ENCODE results near the gene APLP1.
"Not testable (repeated sequence)": the region's sequence is repeated elsewhere in the genome, so short reads cannot be mapped to it uniquely, and the experiment has no call there.

APLP1 gene

DNA sequence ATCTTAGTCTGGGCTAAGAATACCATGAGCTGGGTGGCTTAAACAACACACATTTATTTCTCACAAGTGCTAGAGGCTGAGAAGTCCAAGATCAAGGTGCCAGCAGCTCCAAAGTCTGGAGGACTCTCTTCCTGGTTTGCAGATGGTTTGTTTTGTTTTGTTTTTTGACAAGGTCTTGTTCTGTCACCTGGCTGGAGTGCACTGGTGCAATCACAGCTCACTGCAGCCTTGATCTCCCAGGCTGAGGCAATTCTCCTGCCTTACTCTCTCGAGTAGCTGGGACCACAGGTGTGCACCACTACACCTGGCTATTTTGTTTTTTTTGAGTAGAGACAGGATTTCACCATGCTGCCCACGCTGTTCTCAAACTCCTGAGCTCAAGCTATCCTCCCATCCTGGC, 15.5 kb downstream of the APLP1 start:
- no peak for DNase-seq

DNA sequence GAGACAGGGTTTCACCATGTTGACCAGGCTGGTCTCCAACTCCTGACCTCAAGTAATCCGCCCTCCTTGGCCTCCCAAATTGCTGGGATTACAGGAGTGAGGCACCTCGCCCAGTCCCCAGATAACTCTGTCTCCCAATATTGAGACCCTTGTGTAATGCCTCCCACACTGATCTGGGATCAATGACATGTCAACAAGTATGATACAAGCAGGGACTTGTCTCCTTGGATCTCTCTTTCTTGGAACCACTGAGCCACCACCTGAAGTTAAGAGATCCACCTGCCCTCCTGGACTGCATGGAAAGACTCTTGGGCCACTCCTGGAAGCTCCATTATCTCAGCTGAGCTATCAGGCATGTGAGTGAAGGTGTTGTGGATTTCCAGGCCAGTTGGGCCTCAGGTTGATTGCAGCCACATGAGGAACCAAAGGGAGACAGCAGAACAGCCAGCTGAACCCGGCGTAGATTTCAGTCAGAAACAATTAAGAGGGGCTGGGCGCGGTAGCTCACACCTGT, 16.9 kb downstream of the APLP1 start:
- DNase-seq: no peak

- DNase-seq: no peak
These were observed 17.5 kb downstream of the APLP1 start for GRCh38 chr19:35885904-35886303.

DNA sequence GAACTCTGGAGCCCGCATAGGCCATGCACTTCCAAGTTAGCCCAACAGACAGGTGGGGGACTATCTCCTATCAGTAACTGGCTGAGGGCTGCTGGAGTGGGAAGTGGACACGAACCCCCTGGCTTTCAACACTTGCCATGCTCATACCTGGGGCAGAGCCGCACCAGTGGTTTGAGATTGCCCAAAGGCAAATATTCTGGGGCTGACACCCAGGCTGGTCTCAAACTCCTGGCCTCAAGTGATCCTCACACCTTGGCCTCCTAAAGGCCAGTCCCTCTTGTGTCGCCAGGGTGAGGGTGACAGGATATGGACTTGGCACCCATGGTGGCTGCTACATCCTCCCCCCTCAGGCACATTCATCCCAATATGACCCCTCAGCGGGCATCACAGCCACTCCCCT, 18.8 kb downstream of the APLP1 start:
- DNase-seq: no peak

DNA sequence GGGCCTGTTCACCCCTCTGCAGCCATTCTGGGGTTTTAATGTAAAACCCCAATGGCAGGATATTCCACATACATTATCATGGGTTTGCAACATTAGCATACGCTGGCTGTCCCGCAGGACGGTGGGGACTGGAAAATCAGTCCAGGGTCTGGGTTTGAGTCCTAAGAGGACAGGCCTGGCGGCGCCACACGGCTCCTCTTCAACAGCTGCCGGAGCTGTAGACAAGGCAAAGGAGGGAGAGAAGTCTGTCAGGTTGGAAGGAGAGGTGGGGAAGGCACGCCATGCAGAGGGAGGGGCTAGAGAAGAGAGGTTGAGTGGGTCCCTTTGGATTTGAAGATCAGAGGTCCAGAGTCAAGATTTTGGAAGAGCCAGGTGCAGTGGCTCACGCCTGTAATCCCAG, 20.0 kb downstream of the APLP1 start:
- no peak for DNase-seq

DNA sequence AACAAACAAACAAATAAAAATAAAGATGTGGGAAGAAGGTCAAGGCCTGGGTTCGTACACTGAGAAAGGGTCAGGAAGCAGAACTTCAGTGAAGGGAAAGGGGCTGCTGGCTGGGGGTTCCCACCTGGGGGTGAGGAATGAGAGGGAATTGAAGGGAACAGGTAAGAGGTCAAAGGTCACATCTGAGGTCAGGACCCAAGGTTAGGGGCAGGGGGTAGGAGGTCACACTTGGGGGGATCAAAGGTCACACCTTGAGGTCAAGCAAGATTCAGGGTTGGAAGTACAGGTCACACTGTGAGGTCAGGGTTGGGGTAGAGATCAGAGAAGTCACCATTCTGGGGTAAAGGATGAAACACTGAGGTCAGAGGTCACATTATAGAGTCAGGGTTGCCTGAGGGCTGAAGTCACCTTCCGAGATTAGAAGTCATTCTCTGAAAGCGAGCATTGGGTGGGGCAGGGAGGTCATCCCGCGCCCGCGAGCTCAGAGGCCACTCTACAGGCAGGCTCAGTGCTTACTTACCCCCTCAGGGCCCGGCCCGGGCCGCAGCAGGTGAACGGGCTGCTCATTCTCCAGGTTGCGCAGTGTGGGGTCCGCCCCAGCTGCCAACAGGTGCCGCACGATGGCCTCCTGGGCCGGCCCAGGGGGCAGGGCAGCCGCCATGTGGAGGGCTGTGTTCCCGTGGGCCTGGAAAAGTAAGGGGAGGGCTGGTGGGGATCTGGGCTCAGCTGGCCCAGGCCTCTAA, 21.2 kb downstream of the APLP1 start:
- no peak for DNase-seq

- DNase-seq: no peak
These were observed 21.8 kb downstream of the APLP1 start for GRCh38 chr19:35890113-35890650.

DNA sequence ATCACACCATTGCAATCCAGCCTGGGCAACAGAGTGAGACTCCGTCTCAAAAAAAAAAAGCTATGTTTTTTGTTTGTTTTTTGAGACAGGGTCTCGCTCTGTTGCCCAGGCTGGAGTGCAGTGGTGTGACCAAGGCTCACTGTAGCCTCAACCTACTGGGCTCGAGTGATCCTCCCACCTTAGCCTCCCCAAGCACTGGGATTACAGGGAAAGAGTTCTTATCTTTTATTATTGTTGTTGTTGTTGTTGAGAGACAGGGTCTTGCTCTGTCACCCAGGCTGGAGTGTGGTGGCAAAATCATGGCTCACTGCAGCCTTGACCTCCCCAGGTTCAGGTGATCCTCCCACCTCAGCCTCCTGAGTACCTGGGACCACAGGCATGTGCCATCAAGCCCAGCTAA, 23.4 kb downstream of the APLP1 start:
- not testable (repeated sequence) for DNase-seq

GRCh38 chr19:35894342-35894741, 26.0 kb downstream of the APLP1 start:
- no peak for DNase-seq

DNA sequence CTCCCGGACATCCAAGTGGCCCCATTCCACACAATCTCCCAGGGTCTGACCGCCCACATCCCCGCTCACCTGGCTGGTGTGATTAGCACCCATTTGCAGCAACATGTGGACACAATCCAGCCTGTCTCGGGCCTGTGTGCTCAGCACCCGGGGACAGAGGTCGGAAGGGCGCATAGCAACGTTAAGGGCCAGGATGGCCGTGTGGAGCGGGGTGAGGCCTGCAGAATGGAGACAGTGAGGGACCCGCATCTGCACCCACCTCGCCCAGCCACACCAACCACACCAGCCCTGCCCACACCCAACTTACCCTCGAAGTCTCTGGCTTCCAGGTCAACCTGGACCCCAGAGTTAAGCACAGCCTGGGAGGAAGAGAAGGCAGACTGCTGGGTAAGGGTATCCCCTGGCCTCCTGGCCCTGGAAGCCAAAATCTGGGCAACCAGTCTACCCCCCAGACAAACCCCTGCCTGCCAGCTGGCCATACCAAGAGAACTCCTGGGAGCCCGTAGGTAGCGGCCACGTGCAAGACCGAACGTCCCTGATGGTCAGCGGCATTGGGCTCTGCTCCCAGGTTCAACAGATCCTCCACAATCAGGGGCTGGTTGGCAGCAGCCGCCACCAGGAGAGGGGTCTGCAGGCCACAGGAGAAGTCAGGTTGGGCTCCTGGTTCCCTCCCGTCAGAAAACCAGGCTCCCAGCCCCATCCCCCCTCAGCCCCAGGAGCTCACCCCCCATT, 27.7 kb downstream of the APLP1 start:
- no peak for DNase-seq

- DNase-seq: no peak
These were observed 28.3 kb downstream of the APLP1 start for GRCh38 chr19:35896643-35897040.

- no peak for DNase-seq
These were observed 29.5 kb downstream of the APLP1 start for GRCh38 chr19:35897706-35898451.

DNA sequence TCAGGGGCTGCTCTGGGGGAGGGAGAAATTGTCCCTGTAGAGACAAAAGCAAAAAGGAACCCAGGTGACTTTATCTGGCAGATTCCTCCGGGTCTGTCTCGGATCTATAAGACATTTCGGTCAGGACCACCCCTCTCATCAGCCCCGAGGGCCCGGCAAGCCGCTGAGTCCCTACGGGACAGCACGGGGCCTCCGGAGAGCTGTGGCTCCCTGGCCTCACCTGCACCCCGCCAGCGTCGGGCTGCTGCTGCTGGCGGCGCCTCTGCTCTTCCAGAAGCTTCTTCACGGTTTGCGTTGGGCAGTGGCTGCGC, 30.1 kb downstream of the APLP1 start:
- DNase-seq: no peak

DNA sequence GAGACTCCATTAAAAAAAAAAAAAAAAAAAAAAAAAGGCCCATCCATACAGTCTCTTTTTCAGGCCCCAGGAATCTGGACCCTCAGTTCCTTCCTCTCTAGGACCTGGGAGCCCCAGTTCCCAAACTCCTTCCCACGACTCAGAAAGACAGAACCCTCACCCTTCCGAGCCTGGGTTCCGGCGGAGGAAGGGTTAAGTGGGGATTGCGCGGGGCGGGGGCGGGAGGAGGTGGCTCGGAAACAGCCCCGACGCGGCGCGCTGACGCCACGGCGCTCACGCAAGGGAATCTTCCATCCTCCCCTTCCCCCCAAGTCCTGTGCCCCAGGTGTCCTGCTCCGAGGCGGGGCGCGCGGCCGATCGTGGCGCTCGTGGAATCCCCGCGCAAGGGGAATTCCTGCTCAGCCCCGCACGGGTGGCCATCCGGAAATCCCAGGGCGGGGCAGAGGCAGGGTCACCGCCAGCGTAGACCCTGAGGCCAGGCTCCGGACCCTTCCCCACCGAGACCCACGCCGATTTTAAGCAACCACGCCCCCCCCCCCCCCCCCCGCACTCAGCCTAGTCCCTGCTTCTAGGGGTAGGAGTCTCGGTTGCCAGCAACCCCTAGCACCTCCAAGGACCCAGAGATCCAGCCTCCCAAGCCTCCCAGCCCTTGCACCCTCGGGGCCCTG, 31.3 kb downstream of the APLP1 start:
- peak; percentile 79 for DNase-seq

GRCh38 chr19:35901055-35901644, 32.8 kb downstream of the APLP1 start:
- DNase-seq: peak; percentile 69

DNA sequence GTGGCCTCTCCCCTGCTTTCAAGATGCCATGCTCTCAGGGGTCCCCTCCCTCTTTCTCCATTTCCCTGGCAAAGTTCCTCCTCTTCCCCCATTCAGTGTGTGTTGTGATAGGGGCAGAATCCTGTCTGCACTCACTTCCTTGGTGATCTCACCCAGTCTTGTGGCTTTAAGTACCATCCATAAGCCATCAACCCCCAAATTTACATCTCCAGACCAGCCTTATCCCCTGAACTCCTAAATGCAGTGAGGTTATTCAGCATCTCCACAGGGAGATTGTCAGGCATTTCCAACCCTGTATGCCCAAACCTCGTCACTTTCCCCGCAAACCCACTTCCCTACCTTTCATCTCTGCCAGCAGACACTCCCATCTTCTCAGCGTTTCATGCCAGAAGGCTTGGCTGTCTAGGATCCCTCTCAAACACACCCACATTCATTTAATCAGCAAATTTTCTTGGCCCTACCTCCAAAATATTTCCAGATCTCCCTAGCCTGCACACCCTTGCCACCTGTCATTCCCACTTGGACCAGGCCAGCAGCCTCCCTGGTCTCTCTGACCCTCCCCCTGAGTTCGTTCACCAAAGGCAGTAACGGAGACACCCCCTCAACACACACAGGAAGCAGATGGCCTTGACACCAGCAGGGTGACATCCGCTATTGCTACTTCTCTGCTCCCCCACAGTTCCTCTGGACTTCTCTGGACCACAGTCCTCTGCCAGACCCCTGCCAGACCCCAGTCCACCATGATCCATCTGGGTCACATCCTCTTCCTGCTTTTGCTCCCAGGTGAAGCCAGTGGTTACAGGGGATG, 33.7 kb downstream of the APLP1 start, which contains the start of gene HCST:
Gene HCST, plus strand, starts transcription at position 676 of the 808 bp plus-strand sequence. Its CDS starts 65 bp downstream, at position 741.
- DNase-seq: peak; percentile 27

DNA sequence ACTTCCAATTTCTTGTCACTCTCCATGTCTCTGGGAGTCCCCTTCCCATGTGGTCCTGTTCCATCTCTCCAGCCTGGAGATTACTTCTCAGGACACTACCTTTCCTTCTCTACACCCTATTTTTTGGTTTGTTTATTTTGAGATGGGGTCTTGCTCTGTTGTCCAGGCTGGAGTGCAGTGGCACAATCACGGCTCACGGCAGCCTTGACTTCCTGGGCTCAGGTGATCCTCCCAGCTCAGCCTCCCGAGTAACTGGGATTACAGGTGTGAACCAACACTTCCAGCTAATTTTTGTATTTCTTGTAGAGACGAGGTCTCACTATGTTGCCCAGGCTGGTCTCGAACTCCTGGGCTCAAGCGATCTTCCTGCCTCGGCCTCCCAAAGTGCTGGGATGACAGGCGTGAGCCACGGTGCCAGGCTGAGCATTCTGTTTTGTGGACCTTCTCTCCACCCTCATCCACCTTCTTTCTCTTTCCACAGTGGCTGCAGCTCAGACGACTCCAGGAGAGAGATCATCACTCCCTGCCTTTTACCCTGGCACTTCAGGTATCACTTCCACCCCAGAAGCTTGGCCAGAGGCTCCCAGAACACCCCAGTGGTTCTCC, 34.6 kb downstream of the APLP1 start:
- no peak for DNase-seq

DNA sequence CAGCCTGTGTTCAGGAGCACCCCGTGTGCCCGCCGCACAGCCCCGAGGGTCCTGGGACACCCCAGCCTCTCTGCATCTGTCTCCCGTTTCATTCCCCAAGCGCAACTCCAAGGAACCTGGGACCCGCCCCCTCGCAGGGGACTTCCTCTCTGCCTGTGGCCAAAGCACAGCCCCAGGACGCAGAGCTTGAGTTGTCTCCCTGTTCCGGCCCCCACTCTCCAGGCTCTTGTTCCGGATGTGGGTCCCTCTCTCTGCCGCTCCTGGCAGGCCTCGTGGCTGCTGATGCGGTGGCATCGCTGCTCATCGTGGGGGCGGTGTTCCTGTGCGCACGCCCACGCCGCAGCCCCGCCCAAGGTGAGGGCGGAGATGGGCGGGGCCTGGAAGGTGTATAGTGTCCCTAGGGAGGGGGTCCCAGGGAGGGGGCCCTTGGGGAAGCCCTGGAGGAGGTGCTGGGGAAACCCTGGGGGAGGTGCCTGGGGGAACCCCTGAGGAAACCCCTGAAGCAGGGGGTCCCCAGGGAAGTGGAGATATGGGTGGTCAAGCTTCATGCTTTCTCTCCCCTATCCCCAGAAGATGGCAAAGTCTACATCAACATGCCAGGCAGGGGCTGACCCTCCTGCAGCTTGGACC, 35.3 kb downstream of the APLP1 start:
- peak; percentile 76 for DNase-seq

DNA sequence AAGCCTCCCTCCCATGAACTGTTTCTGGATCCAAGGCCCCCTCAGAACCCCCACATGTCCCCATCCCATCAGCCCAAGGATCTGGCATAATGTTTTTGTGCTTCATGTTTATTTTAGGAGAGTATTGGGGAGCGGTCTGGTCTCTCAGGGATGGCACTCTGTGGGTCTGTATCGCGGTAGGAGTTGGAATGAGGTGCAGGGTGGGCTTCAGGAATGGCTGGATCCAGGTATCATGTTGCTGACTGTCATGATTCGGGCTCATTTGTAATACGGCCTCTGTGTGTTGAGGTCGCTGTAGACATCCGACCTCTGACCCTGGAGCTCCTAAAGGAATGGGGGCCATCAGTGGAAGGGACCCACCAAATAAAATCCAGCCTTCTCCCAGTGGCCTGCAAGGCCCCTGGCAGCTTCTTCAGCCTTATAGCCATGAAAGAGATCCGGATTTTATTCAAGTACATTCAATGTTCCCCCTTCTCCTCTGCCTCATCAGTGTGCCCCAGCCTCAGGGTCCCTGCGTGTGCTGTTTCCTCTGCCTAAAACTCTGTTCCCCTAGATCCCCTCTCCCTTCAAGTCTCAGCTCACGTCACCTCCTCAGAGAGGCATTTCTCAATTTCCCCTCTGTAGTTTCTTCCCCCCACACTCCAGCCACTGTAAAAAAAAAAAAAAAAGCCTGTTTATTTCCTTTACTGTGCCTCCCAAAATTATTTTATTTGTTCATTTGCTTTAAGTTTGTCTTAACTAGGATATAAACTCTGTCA, 36.1 kb downstream of the APLP1 start:
- no peak for DNase-seq
